ENCODE data around the gene PRKN. TPM values are rescaled to one million over a fixed set of nuclear protein-coding genes. Genes with fewer than 3 reads are reported as not detected.

The PRKN gene
- total RNA-seq, 4 donors from 2014 or later, result 9.6 to 17.0 (median 11.6) TPM

GRCh38 chr6:162497389-162497788 lies 230.2 kb downstream of the PRKN start:
- TF ChIP-seq CTCF (IDR thresholded peaks at IDR 0.05; ENCODE audit: low read depth), result no peak

GRCh38 chr6:162493917-162494316 lies 233.6 kb downstream of the PRKN start:
- no peak for TF ChIP-seq CTCF (IDR thresholded peaks at IDR 0.05; ENCODE audit: low read depth)

- no peak for TF ChIP-seq CTCF (IDR thresholded peaks at IDR 0.05; ENCODE audit: low read depth)
Observed at GRCh38 chr6:162491637-162492036, 235.9 kb downstream of the PRKN start.

GRCh38 chr6:162489101-162489976 lies 238.2 kb downstream of the PRKN start:
- no peak for TF ChIP-seq CTCF (IDR thresholded peaks at IDR 0.05; ENCODE audit: low read depth)

- TF ChIP-seq CTCF (IDR thresholded peaks at IDR 0.05; ENCODE audit: low read depth), result no peak
Observed at GRCh38 chr6:162488444-162488843, 239.1 kb downstream of the PRKN start.

- TF ChIP-seq CTCF (IDR thresholded peaks at IDR 0.05; ENCODE audit: low read depth), result no peak
Observed at GRCh38 chr6:162485464-162485863, 242.1 kb downstream of the PRKN start.

GRCh38 chr6:162481938-162482337 lies 245.6 kb downstream of the PRKN start:
- TF ChIP-seq CTCF (IDR thresholded peaks at IDR 0.05; ENCODE audit: low read depth), result no peak
